ENCODE measurements around the gene AHNAK.

- TF ChIP-seq, protein P1, sequence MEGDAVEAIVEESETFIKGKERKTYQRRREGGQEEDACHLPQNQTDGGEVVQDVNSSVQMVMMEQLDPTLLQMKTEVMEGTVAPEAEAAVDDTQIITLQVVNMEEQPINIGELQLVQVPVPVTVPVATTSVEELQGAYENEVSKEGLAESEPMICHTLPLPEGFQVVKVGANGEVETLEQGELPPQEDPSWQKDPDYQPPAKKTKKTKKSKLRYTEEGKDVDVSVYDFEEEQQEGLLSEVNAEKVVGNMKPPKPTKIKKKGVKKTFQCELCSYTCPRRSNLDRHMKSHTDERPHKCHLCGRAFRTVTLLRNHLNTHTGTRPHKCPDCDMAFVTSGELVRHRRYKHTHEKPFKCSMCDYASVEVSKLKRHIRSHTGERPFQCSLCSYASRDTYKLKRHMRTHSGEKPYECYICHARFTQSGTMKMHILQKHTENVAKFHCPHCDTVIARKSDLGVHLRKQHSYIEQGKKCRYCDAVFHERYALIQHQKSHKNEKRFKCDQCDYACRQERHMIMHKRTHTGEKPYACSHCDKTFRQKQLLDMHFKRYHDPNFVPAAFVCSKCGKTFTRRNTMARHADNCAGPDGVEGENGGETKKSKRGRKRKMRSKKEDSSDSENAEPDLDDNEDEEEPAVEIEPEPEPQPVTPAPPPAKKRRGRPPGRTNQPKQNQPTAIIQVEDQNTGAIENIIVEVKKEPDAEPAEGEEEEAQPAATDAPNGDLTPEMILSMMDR (IDR thresholded peaks at IDR 0.05; ENCODE audit: insufficient read depth, low read length, poor library complexity, severe bottlenecking): no peak
- TF ChIP-seq EZH2phosphoT487 (conservative IDR thresholded peaks at IDR 0.05; ENCODE audit: low read length): no peak
Measured at GRCh38 chr11:62419314-62419929, 127.2 kb downstream of the AHNAK start.
